G401 (cell line): ENCODE data around the gene MAST3. TPM values are rescaled to one million over a fixed set of nuclear protein-coding genes. Genes with fewer than 3 reads are reported as not detected.

Source experiments
- DNase-seq: peaks from one replicate; pipeline ENCODE4 v3.0.0-alpha.2; 2015; ENCODE audit warnings: low spot score
- in situ Hi-C: cut with HindIII; loops from 2 replicates; pipeline ENCODE4 v1.10.0; 2016; ENCODE audit warnings: low sequenced_read_pairs, mixed read lengths
- total RNA-seq: library from RNA; depleted of rRNA; stranded (reverse); fragments of >200 nt; shearing (Covaris generic); gene quantifications from 2 replicates; pipeline ENCODE4 v1.2.3, GENCODE V29; 2014; rRNA removed

Gene MAST3
- total RNA-seq, 1 experiment from 2014 or later: 1.2 TPM

- no peak for DNase-seq
- in situ Hi-C loops: no loop called here
Measured at GRCh38 chr19:18197941-18198340, 100.4 kb downstream of the MAST3 start.

- in situ Hi-C loops: no loop called here
- DNase-seq: no peak
Measured at GRCh38 chr19:18198374-18198773, 100.8 kb downstream of the MAST3 start.

Other genes starting within 250 kb of the MAST3 start
- gene JAK3, start 249.8 kb upstream of the MAST3 start, total RNA-seq: 3.2 and 4.6 TPM in 2 replicates
- 1,064 and 1,396 TPM in 2 replicates for gene RPL18A, start 237.9 kb upstream of the MAST3 start, total RNA-seq
- 3.2 and 6.5 TPM in 2 replicates for gene SLC5A5, start 225.8 kb upstream of the MAST3 start, total RNA-seq
- gene CCDC124, start 164.8 kb upstream of the MAST3 start, total RNA-seq: 181 and 230 TPM in 2 replicates
- 13.2 and 16.0 TPM in 2 replicates for gene KCNN1, start 130.7 kb upstream of the MAST3 start, total RNA-seq
- gene ARRDC2, start 89.6 kb upstream of the MAST3 start, total RNA-seq: 19.1 and 26.0 TPM in 2 replicates
- not detected in 2 replicates for gene IL12RB1, start 10.8 kb upstream of the MAST3 start, total RNA-seq
- gene PIK3R2, start 55.4 kb downstream of the MAST3 start, total RNA-seq: 7.9 and 31.5 TPM in 2 replicates
- 77.6 and 103 TPM in 2 replicates for gene IFI30, start 76.0 kb downstream of the MAST3 start, total RNA-seq
- gene MPV17L2, start 95.4 kb downstream of the MAST3 start, total RNA-seq: 30.4 and 67.0 TPM in 2 replicates
- 0.14 and 2.0 TPM in 2 replicates for gene RAB3A, start 106.3 kb downstream of the MAST3 start, total RNA-seq
- 11.1 and 17.0 TPM in 2 replicates for gene PDE4C, start 128.7 kb downstream of the MAST3 start, total RNA-seq
- 0.37 and 0.47 TPM in 2 replicates for gene IQCN, start 176.7 kb downstream of the MAST3 start, total RNA-seq
- 263 and 286 TPM in 2 replicates for gene JUND, start 183.8 kb downstream of the MAST3 start, total RNA-seq
- 539 and 749 TPM in 2 replicates for gene LSM4, start 225.3 kb downstream of the MAST3 start, total RNA-seq
- gene PGPEP1, start 242.8 kb downstream of the MAST3 start, total RNA-seq: 6.5 and 14.1 TPM in 2 replicates